H1 (cell line): ENCODE data around the gene MAPRE3.

Experiments used
- CHD1 ChIP-seq: IDR thresholded peaks from 2 replicates; pipeline ENCODE4 v1.6.1; 2012; ENCODE audit warnings: low read depth, low read length, improper control_type of control experiment
- EZH2 ChIP-seq: fragments of 200-600 bp; sonication (generic); IDR thresholded peaks from 2 replicates; pipeline ENCODE4 v1.7.1; 2012; ENCODE audit warnings: low read depth, mild to moderate bottlenecking, moderate library complexity, low read length, inconsistent platforms; ENCODE audit not compliant: severe bottlenecking
- POLR2A ChIP-seq, 2 experiments: IDR thresholded peaks; 1 replicate in 1 of 2; 2 replicates in 1 of 2; pipeline ENCODE4 v1.6.1; 2011; ENCODE audit warnings: low read depth in 2 of 2, low read length in 2 of 2, mild to moderate bottlenecking in 2 of 2; ENCODE audit errors: control extremely low read depth in 1 of 2
- POLR2AphosphoS5 ChIP-seq: IDR thresholded peaks from 2 replicates; pipeline ENCODE4 v1.6.1; 2011; ENCODE audit warnings: low read depth, low read length
- RAD21 ChIP-seq, 2 experiments: IDR thresholded peaks in 1 of 2; conservative IDR thresholded peaks in 1 of 2; 2 replicates each; pipeline ENCODE4 v1.6.1; 2011; ENCODE audit warnings: low read depth in 2 of 2, low read length in 2 of 2, improper control_type of control experiment in 1 of 2, inconsistent platforms in 1 of 2, mild to moderate bottlenecking in 1 of 2, moderate library complexity in 1 of 2
- RBBP5 ChIP-seq: IDR thresholded peaks from 2 replicates; pipeline ENCODE4 v1.7.1; 2012; ENCODE audit warnings: low read depth, mild to moderate bottlenecking, inconsistent platforms, low read length, moderate library complexity, borderline replicate concordance
- TCF12 ChIP-seq: IDR thresholded peaks from 2 replicates; pipeline ENCODE4 v1.6.1; 2011; ENCODE audit warnings: low read depth, mild to moderate bottlenecking, low read length
- TEAD4 ChIP-seq: IDR thresholded peaks from 2 replicates; pipeline ENCODE4 v1.6.1; 2012; ENCODE audit warnings: low read depth, low read length, inconsistent platforms, mixed read lengths
- ZNF274 ChIP-seq: IDR thresholded peaks from 2 replicates; pipeline ENCODE4 v1.7.0; 2012; ENCODE audit warnings: low read length, borderline replicate concordance; ENCODE audit errors: extremely low read depth
- TF ChIP-seq, protein P1 (sequence below), 3 experiments: IDR thresholded peaks; 1 replicate in 2 of 3; 2 replicates in 1 of 3; pipeline versions ENCODE4 v1.5.1 to v1.6.1; 2011; ENCODE audit warnings: low read length in 3 of 3, mild to moderate bottlenecking in 3 of 3, inconsistent platforms in 2 of 3, low read depth in 1 of 3, moderate library complexity in 1 of 3; ENCODE audit not compliant: insufficient read depth in 1 of 3; ENCODE audit errors: control extremely low read depth in 1 of 3

DNA sequence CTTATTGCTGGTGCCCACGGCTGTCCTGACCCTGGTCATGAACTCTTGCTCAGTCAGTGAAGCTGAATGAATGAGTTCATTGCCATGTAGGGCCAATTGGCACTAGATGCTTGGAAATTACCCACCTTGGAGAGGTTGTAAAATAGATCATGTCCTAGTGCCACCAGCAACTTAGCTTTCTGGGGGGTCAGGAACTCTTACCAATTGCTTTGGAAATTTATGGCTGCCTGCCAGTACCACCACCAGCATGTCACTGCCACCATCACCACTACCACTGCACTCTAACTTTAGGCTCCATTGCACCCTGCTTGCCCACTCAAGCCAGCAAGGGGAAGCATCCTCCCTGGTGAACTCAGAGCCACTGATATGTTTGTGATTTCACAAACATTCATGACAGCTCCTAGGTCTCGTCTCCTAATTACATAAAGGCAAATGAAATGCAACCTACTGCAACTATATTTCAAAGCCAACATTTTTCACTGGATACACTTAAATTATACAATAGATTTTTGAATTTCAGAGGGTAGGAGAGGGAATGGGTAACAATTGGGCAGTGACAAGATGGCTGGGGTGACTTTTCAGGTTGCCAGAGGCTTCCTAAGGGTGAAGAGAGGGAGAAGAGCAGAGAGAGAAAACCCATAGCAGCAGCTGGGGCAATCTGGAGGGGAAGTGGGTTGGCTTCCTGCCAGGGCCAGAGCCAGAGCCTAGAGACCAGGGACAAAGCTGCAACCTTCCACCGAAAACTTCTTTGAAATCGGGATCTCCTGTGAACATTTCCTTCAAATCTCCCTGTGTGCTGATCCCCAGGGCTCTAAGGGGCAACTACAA lies 104.5 kb downstream of the MAPRE3 start:
- TF ChIP-seq RAD21 (IDR thresholded peaks at IDR 0.05 in 1 of 2, conservative IDR thresholded peaks at IDR 0.05 in 1 of 2; ENCODE audit: low read depth in 2 of 2, low read length in 2 of 2) (no peak), TEAD4 (no peak), CHD1 (no peak), POLR2AphosphoS5 (no peak), TCF12 (no peak), POLR2A (IDR thresholded peaks at IDR 0.05; ENCODE audit: control extremely low read depth in 1 of 2, low read depth in 2 of 2, low read length in 2 of 2) (no peak), EZH2 (no peak), RBBP5 (no peak), ZNF274 (no peak)
- TF ChIP-seq, protein P1, sequence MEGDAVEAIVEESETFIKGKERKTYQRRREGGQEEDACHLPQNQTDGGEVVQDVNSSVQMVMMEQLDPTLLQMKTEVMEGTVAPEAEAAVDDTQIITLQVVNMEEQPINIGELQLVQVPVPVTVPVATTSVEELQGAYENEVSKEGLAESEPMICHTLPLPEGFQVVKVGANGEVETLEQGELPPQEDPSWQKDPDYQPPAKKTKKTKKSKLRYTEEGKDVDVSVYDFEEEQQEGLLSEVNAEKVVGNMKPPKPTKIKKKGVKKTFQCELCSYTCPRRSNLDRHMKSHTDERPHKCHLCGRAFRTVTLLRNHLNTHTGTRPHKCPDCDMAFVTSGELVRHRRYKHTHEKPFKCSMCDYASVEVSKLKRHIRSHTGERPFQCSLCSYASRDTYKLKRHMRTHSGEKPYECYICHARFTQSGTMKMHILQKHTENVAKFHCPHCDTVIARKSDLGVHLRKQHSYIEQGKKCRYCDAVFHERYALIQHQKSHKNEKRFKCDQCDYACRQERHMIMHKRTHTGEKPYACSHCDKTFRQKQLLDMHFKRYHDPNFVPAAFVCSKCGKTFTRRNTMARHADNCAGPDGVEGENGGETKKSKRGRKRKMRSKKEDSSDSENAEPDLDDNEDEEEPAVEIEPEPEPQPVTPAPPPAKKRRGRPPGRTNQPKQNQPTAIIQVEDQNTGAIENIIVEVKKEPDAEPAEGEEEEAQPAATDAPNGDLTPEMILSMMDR (IDR thresholded peaks at IDR 0.05; ENCODE audit: control extremely low read depth in 1 of 3, insufficient read depth in 1 of 3, low read depth in 1 of 3, low read length in 3 of 3) = no peak
